Activated CD4-positive, alpha-beta memory T cell treated with anti-CD3 and anti-CD28 coated beads, Interleukin-2, amount 10 ng/mL, durations not matched to agents 7 days and 5 days (primary cell): Measurements from ENCODE around the gene SYTL2. TPM values are rescaled to one million over a fixed set of nuclear protein-coding genes. Genes with fewer than 3 reads are reported as not detected.
"Not testable (repeated sequence)": the region's sequence is repeated elsewhere in the genome, so short reads cannot be mapped to it uniquely, and the experiment has no call there.

ENCODE experiments used
- CTCF ChIA-PET: fragments of 350-600 bp; sonication (Branson Sonifier 250); formaldehyde crosslinking; loops from one replicate; lab custom pipeline; 2021; ENCODE audit warnings: antibody characterized with exemption, inconsistent platforms; lab: Charles Lee
- POLR2A ChIA-PET: fragments of 350-600 bp; sonication (Branson Sonifier 250); formaldehyde crosslinking; loops from one replicate; lab custom pipeline; 2021; ENCODE audit warnings: antibody characterized with exemption; lab: Charles Lee
- DNase-seq: peaks from one replicate; pipeline ENCODE4 v3.0.0-alpha.2; 2020
- H3K27ac Mint-ChIP-seq: one replicate; pipeline ENCODE4 v1.8.0; 2021; ENCODE audit warnings: mild to moderate bottlenecking, mixed read lengths
- H3K27me3 Mint-ChIP-seq: one replicate; pipeline ENCODE4 v1.8.0; 2021; ENCODE audit warnings: mixed read lengths
- H3K36me3 Mint-ChIP-seq: one replicate; pipeline ENCODE4 v1.8.0; 2021; ENCODE audit warnings: low read depth, mixed read lengths
- H3K4me1 Mint-ChIP-seq: one replicate; pipeline ENCODE4 v1.8.0; 2021; ENCODE audit warnings: mixed read lengths
- H3K4me3 Mint-ChIP-seq: one replicate; pipeline ENCODE4 v1.8.0; 2021; ENCODE audit warnings: mild to moderate bottlenecking, mixed read lengths
- H3K9me3 Mint-ChIP-seq: one replicate; pipeline ENCODE4 v1.8.0; 2021; ENCODE audit warnings: mixed read lengths
- total RNA-seq, 2 experiments: library from RNA; stranded (reverse); gene quantifications; one replicate each; pipeline ENCODE4 v1.2.3, GENCODE V29; 2021

SYTL2 gene
- total RNA-seq, 2 experiments from 2014 or later: 93.0 to 99.2 TPM

GRCh38 chr11:85845124-85845631 lies 34.2 kb upstream of the SYTL2 start:
- no peak overlapping the region for H3K27ac Mint-ChIP-seq
- no peak overlapping the region for H3K4me3 Mint-ChIP-seq
- ChIA-PET CTCF (no interaction called here), POLR2A (interaction anchor here (1.0 kb wide), 1 partner anchor 191 kb away, joined by 3 read pairs; no protein-coding TSS in a partner anchor)
- peaks cover 4% of the 10 kb centered on the region for H3K27me3 Mint-ChIP-seq
- H3K36me3 Mint-ChIP-seq: peaks cover 4% of the 10 kb centered on the region
- H3K9me3 Mint-ChIP-seq: peaks cover 13% of the 10 kb centered on the region
- peaks cover 15% of the 10 kb centered on the region for H3K4me1 Mint-ChIP-seq
- no peak for DNase-seq

GRCh38 chr11:85844439-85845123 lies 33.6 kb upstream of the SYTL2 start:
- CTCF ChIA-PET: no interaction called here
- Mint-ChIP-seq H3K27ac (no peak overlapping the region), H3K4me1 (peaks cover 15% of the 10 kb centered on the region), H3K36me3 (peaks cover 2% of the 10 kb centered on the region), H3K4me3 (no peak overlapping the region), H3K9me3 (peaks cover 12% of the 10 kb centered on the region), H3K27me3 (peaks cover 4% of the 10 kb centered on the region)
- no peak for DNase-seq
- POLR2A ChIA-PET: no interaction called here

DNA sequence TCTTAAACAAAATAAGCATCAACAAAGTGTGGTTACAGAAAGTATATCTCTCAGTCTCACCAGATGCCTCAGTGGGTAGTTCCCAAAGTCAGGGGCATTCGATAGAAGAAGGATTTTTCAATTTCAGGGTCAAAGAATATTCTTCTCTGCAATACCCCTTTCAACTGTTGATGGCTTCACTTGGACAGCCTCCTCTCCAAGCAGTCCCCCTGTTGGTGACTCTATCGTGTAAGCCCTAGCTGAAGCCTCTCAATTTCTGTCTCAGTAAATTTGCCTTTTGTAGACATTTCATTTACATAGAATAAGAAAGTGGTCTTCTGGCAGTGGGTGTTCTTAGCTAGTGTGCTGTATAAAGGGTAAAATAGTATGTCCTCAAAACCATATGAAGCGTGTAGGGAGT lies 33.0 kb upstream of the SYTL2 start:
- Mint-ChIP-seq H3K36me3 (peaks cover 2% of the 10 kb centered on the region), H3K27me3 (peaks cover 5% of the 10 kb centered on the region), H3K27ac (no peak overlapping the region), H3K9me3 (peaks cover 12% of the 10 kb centered on the region), H3K4me1 (peaks cover 15% of the 10 kb centered on the region), H3K4me3 (no peak overlapping the region)
- POLR2A ChIA-PET: no interaction called here
- CTCF ChIA-PET: no interaction called here
- DNase-seq: no peak

DNA sequence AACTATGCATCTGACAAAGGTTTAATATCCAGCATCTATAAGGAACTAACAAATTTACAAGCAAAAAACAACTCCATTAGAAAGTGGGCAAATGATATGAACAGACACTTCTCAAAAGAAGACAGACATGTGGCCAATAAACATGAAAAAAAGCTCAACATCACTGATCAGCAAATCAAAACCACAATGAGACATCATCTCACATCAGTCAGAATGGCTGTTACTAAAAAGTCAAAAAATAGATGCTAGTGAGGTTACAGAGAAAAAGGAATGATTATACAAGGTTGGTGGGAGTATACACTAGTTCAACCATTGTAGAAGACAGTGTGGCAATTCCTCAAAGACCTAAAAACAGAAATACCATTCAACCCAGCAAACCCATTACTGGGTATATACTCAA lies 30.0 kb upstream of the SYTL2 start:
- H3K27me3 Mint-ChIP-seq, H3K36me3 Mint-ChIP-seq, CTCF ChIA-PET, DNase-seq, H3K4me3 Mint-ChIP-seq, H3K9me3 Mint-ChIP-seq, H3K27ac Mint-ChIP-seq, POLR2A ChIA-PET: not testable (repeated sequence)
- peaks cover 15% of the 10 kb centered on the region for H3K4me1 Mint-ChIP-seq

GRCh38 chr11:85835729-85836128 lies 24.8 kb upstream of the SYTL2 start:
- Mint-ChIP-seq H3K36me3 (no peaks in the 10 kb centered on the region), H3K4me1 (peaks cover 1% of the 10 kb centered on the region), H3K27ac (no peak overlapping the region), H3K4me3 (no peak overlapping the region), H3K9me3 (peaks cover 10% of the 10 kb centered on the region), H3K27me3 (peaks cover 2% of the 10 kb centered on the region)
- ChIA-PET CTCF (no interaction called here), POLR2A (no interaction called here)
- no peak for DNase-seq

GRCh38 chr11:85835263-85835662 lies 24.3 kb upstream of the SYTL2 start:
- DNase-seq: no peak
- Mint-ChIP-seq H3K4me1 (no peaks in the 10 kb centered on the region), H3K4me3 (no peak overlapping the region), H3K27me3 (peaks cover 2% of the 10 kb centered on the region), H3K27ac (no peak overlapping the region), H3K9me3 (peaks cover 10% of the 10 kb centered on the region), H3K36me3 (no peaks in the 10 kb centered on the region)
- POLR2A ChIA-PET: no interaction called here
- CTCF ChIA-PET: interaction anchor here (1.4 kb wide), 1 partner anchor 19 kb away, joined by 10 read pairs; the partner anchor contains the start of gene CCDC83

DNA sequence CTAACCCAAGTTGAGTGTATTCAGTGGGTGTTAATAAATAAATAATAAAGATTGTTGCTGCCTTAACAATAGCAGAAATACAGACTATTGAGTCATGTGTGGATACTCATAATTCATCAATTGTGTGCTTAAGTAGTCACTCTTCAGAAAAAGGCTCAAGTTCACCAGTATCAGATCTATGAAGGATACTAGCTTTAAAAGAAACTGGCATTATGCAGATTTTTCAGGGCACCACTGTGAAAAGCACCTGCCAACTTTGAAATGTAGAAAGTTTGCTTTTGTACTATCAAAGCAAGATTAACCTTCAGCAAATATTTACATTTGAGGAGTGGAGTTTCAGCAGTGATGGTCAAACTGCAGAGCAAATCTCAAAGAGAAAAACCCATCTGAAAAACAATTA lies 20.1 kb upstream of the SYTL2 start:
- H3K36me3 Mint-ChIP-seq: no peaks in the 10 kb centered on the region
- no peak overlapping the region for H3K4me3 Mint-ChIP-seq
- POLR2A ChIA-PET: interaction anchor here (0.9 kb wide), 1 partner anchor 12 kb away, joined by 3 read pairs; no protein-coding TSS in a partner anchor
- H3K4me1 Mint-ChIP-seq: peaks cover 28% of the 10 kb centered on the region
- peaks cover 8% of the 10 kb centered on the region for H3K9me3 Mint-ChIP-seq
- DNase-seq: no peak
- no peak overlapping the region for H3K27ac Mint-ChIP-seq
- no peaks in the 10 kb centered on the region for H3K27me3 Mint-ChIP-seq
- CTCF ChIA-PET: interaction anchor here (1.5 kb wide), 1 partner anchor 23 kb away, joined by 9 read pairs; the partner anchor contains the start of gene CCDC83

DNA sequence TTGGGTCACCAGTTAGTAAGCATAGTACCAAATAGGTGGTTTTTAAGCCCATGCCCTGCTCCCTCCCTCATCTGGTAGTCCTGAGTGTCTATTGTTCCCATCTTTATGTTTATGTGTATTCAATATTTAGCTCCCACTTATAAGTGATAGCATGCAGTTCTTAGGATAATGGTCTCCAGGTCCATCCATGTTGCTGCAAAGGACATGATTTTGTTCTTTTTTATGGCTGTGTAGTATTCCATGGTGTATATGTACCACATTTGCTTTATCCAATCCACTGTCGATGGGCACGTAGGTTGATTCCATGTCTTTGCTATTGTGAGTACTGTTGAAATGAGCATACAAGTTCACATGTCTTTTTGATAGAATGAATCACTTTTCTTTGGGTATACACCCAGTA lies 18.2 kb upstream of the SYTL2 start:
- ChIA-PET CTCF (no interaction called here), POLR2A (interaction anchor here (0.6 to 1.1 kb wide), 2 partner anchors 96 to 139 kb away, joined by 3 read pairs; no protein-coding TSS in a partner anchor)
- no peaks in the 10 kb centered on the region for H3K36me3 Mint-ChIP-seq
- H3K27ac Mint-ChIP-seq: no peak overlapping the region
- H3K27me3 Mint-ChIP-seq: no peaks in the 10 kb centered on the region
- no peak overlapping the region for H3K4me3 Mint-ChIP-seq
- no peaks in the 10 kb centered on the region for H3K9me3 Mint-ChIP-seq
- no peak for DNase-seq
- peaks cover 44% of the 10 kb centered on the region for H3K4me1 Mint-ChIP-seq

DNA sequence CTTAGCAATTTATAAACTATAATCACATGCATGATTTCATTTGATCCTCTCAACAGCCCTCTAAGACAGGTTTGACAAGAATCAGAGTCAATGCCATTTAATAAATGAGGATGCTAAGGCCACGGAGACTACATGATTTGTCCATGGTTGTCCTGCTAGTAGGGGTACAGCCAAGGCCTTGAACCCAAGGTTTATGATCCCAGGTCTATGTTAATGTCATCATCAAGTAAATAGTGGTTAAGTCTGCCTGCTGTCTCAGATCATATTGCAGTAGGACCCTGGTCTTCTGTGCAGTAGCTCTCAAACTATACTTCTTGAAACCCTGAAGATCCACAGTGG lies 17.7 kb upstream of the SYTL2 start:
- Mint-ChIP-seq H3K9me3 (no peaks in the 10 kb centered on the region), H3K4me3 (no peak overlapping the region), H3K4me1 (peaks cover 50% of the 10 kb centered on the region), H3K27me3 (no peaks in the 10 kb centered on the region), H3K36me3 (no peaks in the 10 kb centered on the region), H3K27ac (peak overlapping the region; percentile 13)
- DNase-seq: no peak
- ChIA-PET POLR2A (interaction anchor here (1.1 kb wide), 1 partner anchor 96 kb away, joined by 3 read pairs; no protein-coding TSS in a partner anchor), CTCF (interaction anchor here (1.3 kb wide), 1 partner anchor 26 kb away, joined by 5 read pairs; the partner anchor contains the start of gene CCDC83)

DNA sequence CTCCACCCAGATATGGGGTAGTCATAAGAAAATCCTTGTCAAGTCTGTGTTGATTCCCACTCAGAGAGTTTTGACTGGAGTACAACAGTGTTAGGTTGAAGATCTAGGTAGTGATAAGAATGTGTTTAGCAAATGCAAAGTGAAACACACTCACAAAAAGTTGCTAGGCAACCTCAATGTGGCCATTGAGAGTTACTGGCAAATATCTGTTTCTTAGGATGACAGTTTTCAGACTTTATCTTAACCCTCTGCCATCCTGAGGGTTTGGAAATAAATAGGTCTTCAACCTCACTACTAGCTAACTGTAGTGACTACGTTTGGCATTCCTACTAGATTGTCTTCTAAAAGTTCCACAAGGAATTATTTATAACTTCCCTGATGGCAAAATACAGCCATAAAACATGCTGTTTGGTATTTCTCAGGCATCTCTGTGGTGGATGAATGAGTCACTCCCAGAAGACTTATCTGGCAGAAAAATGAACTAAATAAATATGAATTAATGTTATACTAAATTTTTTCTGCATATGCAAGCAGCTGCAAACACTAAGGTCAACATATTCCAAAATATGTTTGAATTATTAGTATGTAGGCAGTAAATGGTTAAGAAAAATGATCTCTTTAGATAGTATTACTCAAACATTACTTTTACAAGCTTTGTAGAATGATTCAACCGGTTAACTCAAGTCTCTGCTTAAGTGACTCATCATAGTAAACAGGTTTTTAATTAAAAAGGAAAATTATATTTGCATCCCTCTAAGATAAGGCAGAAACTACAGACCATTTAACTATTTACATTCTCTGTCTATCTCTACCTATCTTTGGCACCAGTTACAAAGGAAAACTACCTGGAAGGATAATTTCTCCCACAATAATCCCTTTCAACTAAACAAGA lies 17.1 kb upstream of the SYTL2 start:
- no peak overlapping the region for H3K4me3 Mint-ChIP-seq
- no peaks in the 10 kb centered on the region for H3K27me3 Mint-ChIP-seq
- DNase-seq: peak; percentile 45
- no peaks in the 10 kb centered on the region for H3K36me3 Mint-ChIP-seq
- H3K9me3 Mint-ChIP-seq: no peaks in the 10 kb centered on the region
- POLR2A ChIA-PET: interaction anchor here (0.7 to 4.9 kb wide), 4 partner anchors 75 to 200 kb away, joined by 3 to 32 read pairs (median 4); partner anchors contain the start of genes CREBZF and TMEM126B
- CTCF ChIA-PET: interaction anchor here (1.3 kb wide), 1 partner anchor 27 kb away, joined by 5 read pairs; the partner anchor contains the start of gene CCDC83
- H3K27ac Mint-ChIP-seq: peak overlapping the region; percentile 70
- H3K4me1 Mint-ChIP-seq: peaks cover 54% of the 10 kb centered on the region

DNA sequence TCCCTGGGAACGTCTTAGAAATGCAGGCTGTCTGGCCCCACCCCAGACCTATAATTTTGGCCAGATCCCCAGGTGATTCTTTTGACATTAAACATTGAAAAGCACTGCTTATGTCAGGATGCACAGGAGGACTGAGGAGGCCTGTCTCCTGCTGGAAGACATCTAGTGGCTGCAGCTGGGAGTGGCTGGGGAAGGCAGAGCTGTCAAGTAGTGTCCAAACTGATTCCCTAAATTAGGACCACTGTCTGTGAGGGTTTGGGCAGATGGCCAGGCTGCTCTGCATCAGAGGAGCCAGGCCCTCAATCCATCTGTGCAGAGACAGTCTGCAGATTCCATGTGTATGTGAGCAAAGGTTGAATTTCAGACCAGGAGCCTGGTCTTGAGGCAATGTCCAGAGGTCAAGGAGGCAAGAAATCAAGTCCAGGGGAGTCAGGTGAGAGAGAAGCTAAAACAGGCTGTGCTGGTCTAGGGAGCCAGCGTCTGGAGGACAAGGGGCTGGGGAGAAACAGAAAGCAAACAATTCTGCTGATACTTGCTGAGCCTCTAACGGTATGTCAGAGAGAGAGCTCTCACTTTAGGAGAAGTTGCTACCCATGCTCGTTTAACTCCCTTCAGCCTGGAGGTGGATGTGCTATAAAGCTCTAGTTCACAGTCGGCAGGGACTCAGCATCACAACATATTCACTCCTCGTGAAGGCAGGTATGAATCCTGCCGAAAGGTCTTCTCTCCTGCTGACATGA lies 15.3 kb upstream of the SYTL2 start:
- CTCF ChIA-PET: interaction anchor here (0.7 to 3.3 kb wide), 6 partner anchors 11 to 147 kb away, joined by 4 to 20 read pairs (median 6); partner anchors contain the start of genes CCDC83 and SYTL2
- no peak overlapping the region for H3K4me3 Mint-ChIP-seq
- POLR2A ChIA-PET: interaction anchor here (0.7 to 4.9 kb wide), 8 partner anchors 16 to 476 kb away, joined by 3 to 32 read pairs (median 4); partner anchors contain the start of genes CCDC83, CREBZF, HIKESHI and TMEM126A
- peak overlapping the region; percentile 41 for H3K27ac Mint-ChIP-seq
- no peaks in the 10 kb centered on the region for H3K27me3 Mint-ChIP-seq
- peak; percentile 31 for DNase-seq
- peaks cover 72% of the 10 kb centered on the region for H3K4me1 Mint-ChIP-seq
- no peaks in the 10 kb centered on the region for H3K36me3 Mint-ChIP-seq
- H3K9me3 Mint-ChIP-seq: no peaks in the 10 kb centered on the region

DNA sequence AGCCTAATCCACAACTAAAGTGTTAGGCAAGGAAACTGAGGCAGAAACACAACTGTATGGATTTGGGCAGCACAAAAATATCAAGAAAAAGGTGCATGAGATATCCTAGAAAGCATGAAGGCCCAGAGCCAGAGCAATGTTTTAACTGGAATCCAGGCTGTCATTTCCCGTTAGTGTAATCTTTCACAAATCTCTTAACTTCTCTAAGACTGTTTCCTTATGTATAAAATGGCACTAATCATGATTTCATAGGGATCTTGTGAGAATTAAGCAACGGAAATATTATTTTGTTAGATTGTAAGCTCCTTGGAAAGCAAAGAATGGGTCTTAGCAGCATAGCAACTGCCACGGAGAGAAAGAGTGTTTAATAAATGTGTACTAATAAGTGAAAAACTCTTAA lies 14.7 kb upstream of the SYTL2 start:
- H3K4me3 Mint-ChIP-seq: no peak overlapping the region
- H3K36me3 Mint-ChIP-seq: no peaks in the 10 kb centered on the region
- peaks cover 74% of the 10 kb centered on the region for H3K4me1 Mint-ChIP-seq
- H3K27ac Mint-ChIP-seq: peak overlapping the region; percentile 22
- ChIA-PET CTCF (interaction anchor here (0.7 to 3.3 kb wide), 7 partner anchors 12 to 130 kb away, joined by 3 to 20 read pairs (median 5); partner anchors contain the start of genes CCDC83 and SYTL2), POLR2A (interaction anchor here (0.9 to 4.9 kb wide), 8 partner anchors 11 to 477 kb away, joined by 3 to 32 read pairs (median 4); partner anchors contain the start of genes CCDC83, CREBZF, HIKESHI and TMEM126A)
- DNase-seq: no peak
- no peaks in the 10 kb centered on the region for H3K9me3 Mint-ChIP-seq
- H3K27me3 Mint-ChIP-seq: no peaks in the 10 kb centered on the region
